HTERT RPE-1 (cell line): ENCODE data around the gene ELOVL4.

Experiments
- in situ Hi-C: fragments of 300-500 bp; cut with MboI; formaldehyde crosslinking; loops from 4 replicates; pipeline ENCODE4 v1.14.3; 2020; ENCODE audit warnings: low sequenced_read_pairs

Gene ELOVL4

GRCh38 chr6:79913369-79913768 is 34.0 kb downstream of the ELOVL4 start:
- in situ Hi-C loops, result no loop called here

GRCh38 chr6:79911992-79912391 is 35.4 kb downstream of the ELOVL4 start:
- in situ Hi-C loops, result no loop called here

- in situ Hi-C loops, result no loop called here
These were observed 37.8 kb downstream of the ELOVL4 start for GRCh38 chr6:79909517-79909916.

- in situ Hi-C loops, result no loop called here
These were observed 45.3 kb downstream of the ELOVL4 start for GRCh38 chr6:79902046-79902445.

DNA sequence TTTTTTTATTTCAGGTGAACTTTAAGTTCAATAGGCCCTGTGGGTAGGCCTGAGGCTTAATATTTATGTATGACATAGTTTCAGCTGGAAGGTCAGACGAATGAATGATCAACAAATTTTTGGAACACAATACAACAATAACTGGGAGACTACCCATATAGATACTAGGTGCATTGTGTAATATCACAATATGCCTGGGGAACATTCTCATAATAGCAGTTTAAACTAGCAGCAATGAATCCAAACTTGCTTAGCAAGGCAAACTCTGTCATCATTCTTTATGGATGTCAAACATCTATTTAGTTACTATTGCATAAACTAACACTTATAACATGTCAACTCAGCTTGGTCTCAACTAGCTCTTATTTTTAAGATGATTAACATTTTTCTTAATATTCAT is 49.3 kb downstream of the ELOVL4 start:
- in situ Hi-C loops, result no loop called here

- in situ Hi-C loops, result no loop called here
These were observed 51.3 kb downstream of the ELOVL4 start for GRCh38 chr6:79896075-79896449.

DNA sequence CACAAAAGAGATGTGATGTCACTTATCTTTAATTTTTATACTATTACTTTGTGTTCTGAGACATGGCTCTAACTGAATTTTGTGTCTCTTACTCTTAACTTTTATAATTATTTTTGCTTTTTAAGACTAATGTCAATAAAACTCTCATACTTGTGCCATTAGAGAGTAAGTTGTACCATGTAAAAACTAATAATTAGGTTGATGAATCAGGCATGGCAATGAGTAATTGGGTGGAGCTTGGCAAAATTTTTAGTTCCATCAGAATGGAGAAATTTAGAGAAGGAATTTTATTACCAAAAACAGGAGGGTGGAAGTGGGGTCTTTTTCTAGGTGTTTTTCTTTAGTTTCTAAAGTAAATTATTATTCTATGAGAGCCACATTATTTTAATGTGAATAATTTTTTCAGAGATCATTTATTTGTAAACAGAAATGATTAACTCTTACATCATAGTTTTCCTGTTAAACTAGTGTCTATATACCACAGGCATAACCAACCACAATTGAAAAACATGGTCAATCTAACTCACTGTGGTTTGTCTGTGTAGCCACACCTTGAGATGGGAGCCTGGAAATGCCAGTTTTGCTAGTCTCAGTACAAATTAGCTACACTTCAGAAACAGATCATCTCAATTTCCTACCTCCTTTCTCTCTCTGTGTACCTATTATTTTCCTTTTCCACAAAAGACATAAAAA is 51.8 kb downstream of the ELOVL4 start:
- in situ Hi-C loops, result no loop called here

- in situ Hi-C loops, result no loop called here
These were observed 52.4 kb downstream of the ELOVL4 start for GRCh38 chr6:79894939-79895338.

DNA sequence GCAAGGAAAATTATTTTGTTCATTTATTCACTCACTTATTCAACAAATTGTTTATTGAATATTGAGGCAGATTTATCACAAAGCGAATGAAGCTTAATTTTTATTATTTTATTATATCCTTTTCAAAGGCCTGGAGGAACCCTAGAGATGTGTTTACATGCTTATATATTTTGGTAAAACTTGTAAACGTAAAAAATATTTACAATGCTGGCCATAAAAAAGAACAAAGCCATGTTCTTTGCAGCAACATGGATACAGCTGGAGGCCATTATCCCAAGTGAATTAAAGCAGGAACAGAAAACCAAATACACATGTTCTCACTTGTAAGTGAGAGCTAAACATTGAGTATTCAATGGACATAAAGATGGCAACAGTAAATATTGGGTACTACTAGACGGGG is 58.8 kb downstream of the ELOVL4 start:
- in situ Hi-C loops, result no loop called here

DNA sequence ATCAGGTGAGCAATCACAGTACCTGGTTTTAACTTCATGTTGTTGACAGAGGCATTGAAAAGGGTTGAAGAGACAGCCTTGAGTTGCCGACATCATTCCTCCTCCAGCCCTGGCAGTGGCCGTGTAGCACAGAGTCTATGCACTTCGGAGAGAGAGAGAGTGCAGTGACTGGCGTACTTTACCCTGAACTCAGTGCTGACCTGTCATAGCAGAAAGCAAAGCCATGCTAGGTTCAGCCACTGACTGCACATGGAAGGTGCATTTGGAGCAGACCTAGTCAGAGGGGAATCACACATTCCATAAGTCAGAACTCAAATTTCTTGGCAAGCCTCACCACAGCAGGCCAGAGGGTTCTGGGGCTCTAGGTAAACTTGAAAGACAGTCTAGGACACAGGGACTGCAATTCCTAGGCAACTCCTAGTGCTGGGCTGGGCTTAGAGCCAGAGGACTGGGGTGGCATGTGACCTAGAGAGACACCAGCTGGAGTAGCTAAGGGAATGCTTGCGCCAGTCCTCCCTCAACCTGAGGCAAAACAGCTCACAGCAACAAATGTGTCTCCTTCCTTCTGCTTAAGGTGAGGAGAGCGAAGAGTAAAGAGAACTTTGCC is 69.1 kb downstream of the ELOVL4 start:
- in situ Hi-C loops, result no loop called here

- in situ Hi-C loops, result no loop called here
These were observed 72.7 kb downstream of the ELOVL4 start for GRCh38 chr6:79874531-79875134.

DNA sequence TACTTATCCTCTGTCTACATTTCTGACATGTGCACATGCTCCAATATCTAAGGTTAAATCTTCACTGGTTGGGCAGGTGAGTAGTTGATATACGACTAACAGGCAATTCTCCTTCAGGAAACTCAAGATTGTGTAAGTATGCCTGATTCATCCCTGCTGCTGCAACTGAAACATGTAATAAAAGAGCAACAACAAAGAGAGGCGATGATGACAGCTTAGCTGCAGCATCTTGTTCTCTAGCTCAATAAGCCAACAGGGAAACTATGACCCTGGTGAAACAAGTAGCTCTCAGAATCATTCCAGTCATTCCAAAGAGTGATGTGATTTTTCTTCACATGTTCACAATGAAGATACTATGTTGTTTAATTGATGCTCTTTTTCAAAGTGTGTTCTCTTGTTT is 74.4 kb downstream of the ELOVL4 start:
- in situ Hi-C loops, result no loop called here

DNA sequence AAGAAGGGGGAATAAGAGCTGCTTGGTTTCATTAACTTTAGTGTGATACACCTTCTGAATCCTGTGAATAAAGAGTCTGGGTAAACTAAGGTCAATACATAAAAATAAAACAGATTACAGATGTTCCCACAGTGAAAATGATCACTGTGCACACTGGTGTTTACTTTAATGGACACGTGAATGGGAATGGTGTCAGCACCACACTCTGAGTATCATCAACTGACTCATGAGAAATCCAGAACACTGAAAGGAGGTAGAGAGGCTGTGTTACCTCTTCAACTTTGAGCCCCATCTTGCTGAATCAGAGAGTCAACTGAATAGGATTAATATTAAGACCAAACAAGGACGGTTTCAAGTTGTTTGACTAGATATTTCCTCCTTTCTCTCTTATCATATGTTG is 75.0 kb downstream of the ELOVL4 start:
- in situ Hi-C loops, result no loop called here

- in situ Hi-C loops, result no loop called here
These were observed 77.7 kb downstream of the ELOVL4 start for GRCh38 chr6:79869600-79870084.

- in situ Hi-C loops, result no loop called here
These were observed 78.2 kb downstream of the ELOVL4 start for GRCh38 chr6:79869184-79869583.

GRCh38 chr6:79868098-79868722 is 79.1 kb downstream of the ELOVL4 start:
- in situ Hi-C loops, result no loop called here
